OCI-M1 (cell line): ENCODE data around the gene RUFY4.
A peak's percentile ranks its signal among the peaks of the same experiment; 100 is the strongest.
"Not testable (repeated sequence)": the region's sequence is repeated elsewhere in the genome, so short reads cannot be mapped to it uniquely, and the experiment has no call there.

Source experiments
- DNase-seq: peaks from one replicate; lab custom pipeline; 2025; lab: John Stamatoyannopoulos, UW

Gene RUFY4

GRCh38 chr2:218031771-218032257 is 37.2 kb upstream of the RUFY4 start:
- DNase-seq: no peak

- no peak for DNase-seq
These were observed 36.5 kb upstream of the RUFY4 start for GRCh38 chr2:218032336-218033171.

- no peak for DNase-seq
These were observed 35.9 kb upstream of the RUFY4 start for GRCh38 chr2:218033208-218033589.

- no peak for DNase-seq
These were observed 35.2 kb upstream of the RUFY4 start for GRCh38 chr2:218033590-218034496.

GRCh38 chr2:218034497-218035213 is 34.4 kb upstream of the RUFY4 start:
- DNase-seq: peak; percentile 63

- DNase-seq: no peak
These were observed 33.5 kb upstream of the RUFY4 start for GRCh38 chr2:218035463-218036100.

GRCh38 chr2:218036371-218036770 is 32.7 kb upstream of the RUFY4 start:
- DNase-seq: no peak

GRCh38 chr2:218039171-218039570 is 29.9 kb upstream of the RUFY4 start:
- DNase-seq: no peak

GRCh38 chr2:218040883-218041282 is 28.2 kb upstream of the RUFY4 start:
- DNase-seq: no peak

- DNase-seq: no peak
These were observed 27.5 kb upstream of the RUFY4 start for GRCh38 chr2:218041302-218042168.

GRCh38 chr2:218043100-218043499 is 26.0 kb upstream of the RUFY4 start:
- no peak for DNase-seq

GRCh38 chr2:218043701-218044109 is 25.3 kb upstream of the RUFY4 start:
- DNase-seq: no peak

- DNase-seq: not testable (repeated sequence)
These were observed 24.5 kb upstream of the RUFY4 start for GRCh38 chr2:218044599-218044998.

GRCh38 chr2:218046238-218046637 is 22.8 kb upstream of the RUFY4 start:
- no peak for DNase-seq

GRCh38 chr2:218047536-218048225 is 21.4 kb upstream of the RUFY4 start:
- no peak for DNase-seq

GRCh38 chr2:218051903-218052302 is 17.1 kb upstream of the RUFY4 start:
- DNase-seq: no peak

- no peak for DNase-seq
These were observed 9.8 kb upstream of the RUFY4 start for GRCh38 chr2:218059289-218059688.

- DNase-seq: no peak
These were observed 8.9 kb upstream of the RUFY4 start for GRCh38 chr2:218060118-218060517.

- DNase-seq: no peak
These were observed 7.9 kb upstream of the RUFY4 start for GRCh38 chr2:218060950-218061660.
